OCI-LY3 (cell line): ENCODE measurements around the gene MT1A.

Experiments used
- CTCF ChIP-seq: fragments of 200-600, 300-600 bp; sonication (generic); IDR thresholded peaks from 2 replicates; pipeline ENCODE4 v1.5.1; 2014; ENCODE audit warnings: antibody characterized with exemption, low read length, low read depth
- EZH2phosphoT487 ChIP-seq: fragments of 200-600 bp; shearing (Covaris generic); IDR thresholded peaks from 2 replicates; pipeline ENCODE4 v1.6.1; 2018; ENCODE audit warnings: antibody characterized with exemption, mixed run types, low read depth

- TF ChIP-seq CTCF (no peak), EZH2phosphoT487 (no peak)
These were observed 12.4 kb upstream of the MT1A start for GRCh38 chr16:56625943-56626654.
